ENCODE results near the gene PTPRN2. TPM values are rescaled to one million over a fixed set of nuclear protein-coding genes. Genes with fewer than 3 reads are reported as not detected.
"Not testable (repeated sequence)": the region's sequence is repeated elsewhere in the genome, so short reads cannot be mapped to it uniquely, and the experiment has no call there.

PTPRN2 gene
- total RNA-seq, 2 experiments from 2014 or later: 0.46 to 0.51 TPM

- Mint-ChIP-seq H3K4me1 (peaks cover 2% of the 10 kb centered on the region), H3K27ac (no peak overlapping the region), H3K36me3 (ENCODE audit: low read depth) (no peaks in the 10 kb centered on the region), H3K9me3 (ENCODE audit: low read depth) (no peaks in the 10 kb centered on the region), H3K27me3 (peaks cover 4% of the 10 kb centered on the region), H3K4me3 (no peak overlapping the region)
- CTCF ChIA-PET: no interaction called here
- POLR2A ChIA-PET: no interaction called here
- no peak for ATAC-seq
- no peak for DNase-seq
- intact Hi-C loops (cut with DNase I, micrococcal nuclease): no loop called here
Measured at GRCh38 chr7:158430308-158431034, 157.2 kb downstream of the PTPRN2 start.

- Mint-ChIP-seq H3K27me3 (peaks cover 3% of the 10 kb centered on the region), H3K4me3 (no peak overlapping the region), H3K4me1 (peaks cover 2% of the 10 kb centered on the region), H3K36me3 (ENCODE audit: low read depth) (no peaks in the 10 kb centered on the region), H3K27ac (no peak overlapping the region), H3K9me3 (ENCODE audit: low read depth) (no peaks in the 10 kb centered on the region)
- POLR2A ChIA-PET: no interaction called here
- intact Hi-C loops (cut with DNase I, micrococcal nuclease): no loop called here
- DNase-seq: no peak
- CTCF ChIA-PET: interaction anchor here (0.6 to 0.8 kb wide), 2 partner anchors 9 to 680 kb away, joined by 3 to 4 read pairs; no protein-coding TSS in a partner anchor
- no peak for ATAC-seq
Measured at GRCh38 chr7:158428837-158429753, 158.5 kb downstream of the PTPRN2 start.

- DNase-seq: no peak
- ChIA-PET CTCF (no interaction called here), POLR2A (no interaction called here)
- no peak for ATAC-seq
- no peak overlapping the region for H3K4me3 Mint-ChIP-seq
- intact Hi-C loops (cut with DNase I, micrococcal nuclease): no loop called here
- H3K36me3 Mint-ChIP-seq (ENCODE audit: low read depth): no peaks in the 10 kb centered on the region
- no peaks in the 10 kb centered on the region for H3K9me3 Mint-ChIP-seq (ENCODE audit: low read depth)
- no peak overlapping the region for H3K27ac Mint-ChIP-seq
- H3K27me3 Mint-ChIP-seq: peaks cover 3% of the 10 kb centered on the region
- H3K4me1 Mint-ChIP-seq: peaks cover 2% of the 10 kb centered on the region
Measured at GRCh38 chr7:158428131-158428836, 159.3 kb downstream of the PTPRN2 start.

GRCh38 chr7:158425676-158426075 is 161.9 kb downstream of the PTPRN2 start:
- H3K4me3 Mint-ChIP-seq; H3K9me3 Mint-ChIP-seq (ENCODE audit: low read depth); intact Hi-C loops (cut with DNase I, micrococcal nuclease); H3K27ac Mint-ChIP-seq; DNase-seq; H3K4me1 Mint-ChIP-seq; H3K36me3 Mint-ChIP-seq (ENCODE audit: low read depth); CTCF ChIA-PET; POLR2A ChIA-PET; ATAC-seq; H3K27me3 Mint-ChIP-seq: not testable (repeated sequence)

- Mint-ChIP-seq H3K27ac (no peak overlapping the region), H3K27me3 (no peaks in the 10 kb centered on the region), H3K4me1 (no peaks in the 10 kb centered on the region), H3K36me3 (ENCODE audit: low read depth) (no peaks in the 10 kb centered on the region), H3K4me3 (no peak overlapping the region), H3K9me3 (ENCODE audit: low read depth) (no peaks in the 10 kb centered on the region)
- ATAC-seq: no peak
- intact Hi-C loops (cut with DNase I, micrococcal nuclease): no loop called here
- POLR2A ChIA-PET: no interaction called here
- CTCF ChIA-PET: no interaction called here
- DNase-seq: no peak
Measured at GRCh38 chr7:158424531-158424930, 163.1 kb downstream of the PTPRN2 start.

GRCh38 chr7:158424011-158424410 is 163.6 kb downstream of the PTPRN2 start:
- intact Hi-C loops (cut with DNase I, micrococcal nuclease): no loop called here
- no peaks in the 10 kb centered on the region for H3K9me3 Mint-ChIP-seq (ENCODE audit: low read depth)
- H3K36me3 Mint-ChIP-seq (ENCODE audit: low read depth): no peaks in the 10 kb centered on the region
- H3K4me3 Mint-ChIP-seq: no peak overlapping the region
- ATAC-seq (no peak), DNase-seq (no peak)
- ChIA-PET CTCF (no interaction called here), POLR2A (no interaction called here)
- no peaks in the 10 kb centered on the region for H3K4me1 Mint-ChIP-seq
- H3K27me3 Mint-ChIP-seq: no peaks in the 10 kb centered on the region
- H3K27ac Mint-ChIP-seq: no peak overlapping the region

GRCh38 chr7:158422887-158423560 is 164.6 kb downstream of the PTPRN2 start:
- POLR2A ChIA-PET: no interaction called here
- CTCF ChIA-PET: no interaction called here
- peaks cover 8% of the 10 kb centered on the region for H3K9me3 Mint-ChIP-seq (ENCODE audit: low read depth)
- DNase-seq (no peak), ATAC-seq (no peak)
- no peak overlapping the region for H3K4me3 Mint-ChIP-seq
- H3K27ac Mint-ChIP-seq: no peak overlapping the region
- H3K36me3 Mint-ChIP-seq (ENCODE audit: low read depth): no peaks in the 10 kb centered on the region
- intact Hi-C loops (cut with DNase I, micrococcal nuclease): no loop called here
- no peaks in the 10 kb centered on the region for H3K27me3 Mint-ChIP-seq
- H3K4me1 Mint-ChIP-seq: no peaks in the 10 kb centered on the region

GRCh38 chr7:158422196-158422886 is 165.3 kb downstream of the PTPRN2 start:
- no peaks in the 10 kb centered on the region for H3K4me1 Mint-ChIP-seq
- H3K27me3 Mint-ChIP-seq: no peaks in the 10 kb centered on the region
- POLR2A ChIA-PET: no interaction called here
- DNase-seq (no peak), ATAC-seq (no peak)
- no peaks in the 10 kb centered on the region for H3K36me3 Mint-ChIP-seq (ENCODE audit: low read depth)
- intact Hi-C loops (cut with DNase I, micrococcal nuclease): no loop called here
- no peak overlapping the region for H3K4me3 Mint-ChIP-seq
- H3K27ac Mint-ChIP-seq: no peak overlapping the region
- CTCF ChIA-PET: no interaction called here
- peaks cover 10% of the 10 kb centered on the region for H3K9me3 Mint-ChIP-seq (ENCODE audit: low read depth)

- Mint-ChIP-seq H3K9me3 (ENCODE audit: low read depth) (peaks cover 10% of the 10 kb centered on the region), H3K27me3 (no peaks in the 10 kb centered on the region), H3K36me3 (ENCODE audit: low read depth) (no peaks in the 10 kb centered on the region), H3K4me3 (no peak overlapping the region), H3K27ac (no peak overlapping the region), H3K4me1 (no peaks in the 10 kb centered on the region)
- ChIA-PET POLR2A (no interaction called here), CTCF (no interaction called here)
- DNase-seq (no peak), ATAC-seq (no peak)
- intact Hi-C loops (cut with DNase I, micrococcal nuclease): no loop called here
Measured at GRCh38 chr7:158421361-158421760, 166.3 kb downstream of the PTPRN2 start.

GRCh38 chr7:158420591-158421340 is 166.9 kb downstream of the PTPRN2 start:
- Mint-ChIP-seq H3K4me3 (no peak overlapping the region), H3K9me3 (ENCODE audit: low read depth) (peaks cover 10% of the 10 kb centered on the region), H3K27ac (no peak overlapping the region), H3K36me3 (ENCODE audit: low read depth) (no peaks in the 10 kb centered on the region), H3K4me1 (no peaks in the 10 kb centered on the region), H3K27me3 (no peaks in the 10 kb centered on the region)
- ATAC-seq: no peak
- POLR2A ChIA-PET: no interaction called here
- DNase-seq: no peak
- intact Hi-C loops (cut with DNase I, micrococcal nuclease): no loop called here
- CTCF ChIA-PET: no interaction called here
